ENCODE results near the gene PRCC.

PRCC gene, protein sequence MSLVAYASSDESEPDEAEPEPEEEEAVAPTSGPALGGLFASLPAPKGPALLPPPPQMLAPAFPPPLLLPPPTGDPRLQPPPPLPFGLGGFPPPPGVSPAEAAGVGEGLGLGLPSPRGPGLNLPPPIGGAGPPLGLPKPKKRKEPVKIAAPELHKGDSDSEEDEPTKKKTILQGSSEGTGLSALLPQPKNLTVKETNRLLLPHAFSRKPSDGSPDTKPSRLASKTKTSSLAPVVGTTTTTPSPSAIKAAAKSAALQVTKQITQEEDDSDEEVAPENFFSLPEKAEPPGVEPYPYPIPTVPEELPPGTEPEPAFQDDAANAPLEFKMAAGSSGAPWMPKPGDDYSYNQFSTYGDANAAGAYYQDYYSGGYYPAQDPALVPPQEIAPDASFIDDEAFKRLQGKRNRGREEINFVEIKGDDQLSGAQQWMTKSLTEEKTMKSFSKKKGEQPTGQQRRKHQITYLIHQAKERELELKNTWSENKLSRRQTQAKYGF

DNA sequence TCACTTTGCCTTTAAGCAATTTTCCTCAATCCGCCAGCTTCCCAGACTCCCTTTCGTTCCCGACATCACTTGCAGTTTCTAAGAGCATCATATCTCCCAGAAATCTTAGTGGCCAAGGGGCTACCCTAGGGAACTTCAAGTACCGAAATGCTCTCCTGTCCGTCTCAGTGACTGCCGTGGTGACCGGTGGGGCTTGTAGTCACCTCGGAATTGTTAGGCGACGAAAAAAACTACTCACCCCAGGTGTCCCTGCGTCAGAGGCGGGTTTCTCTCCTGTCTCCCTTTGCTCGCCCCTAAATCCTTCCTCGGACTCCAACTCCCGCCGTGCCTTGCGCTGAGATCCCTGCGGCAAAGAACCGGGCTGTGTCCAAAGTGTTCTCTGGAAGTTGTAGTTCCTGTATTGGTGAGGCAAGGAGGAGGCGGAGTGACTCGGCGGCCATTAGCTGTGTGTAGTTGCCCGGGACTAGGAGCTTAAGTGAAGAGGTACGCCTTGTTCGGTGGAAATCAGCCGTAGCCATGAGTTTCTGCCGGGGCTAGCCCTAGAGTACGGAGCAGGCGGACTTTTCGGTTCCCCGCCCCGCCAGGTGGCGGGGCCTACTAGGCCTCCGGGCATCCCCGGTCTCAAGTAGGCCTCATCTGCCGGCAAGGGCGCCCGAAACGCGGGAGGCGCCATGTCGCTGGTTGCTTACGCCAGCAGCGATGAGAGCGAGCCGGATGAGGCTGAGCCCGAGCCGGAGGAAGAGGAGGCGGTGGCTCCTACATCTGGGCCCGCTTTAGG lies at the start of gene PRCC:
TSS of gene PRCC (plus strand) at position 435 of the 778 bp plus-strand sequence. CDS start at position 672, 237 bp downstream.
- DNase-seq (ENCODE audit: low read depth), result peak; percentile 95

DNA sequence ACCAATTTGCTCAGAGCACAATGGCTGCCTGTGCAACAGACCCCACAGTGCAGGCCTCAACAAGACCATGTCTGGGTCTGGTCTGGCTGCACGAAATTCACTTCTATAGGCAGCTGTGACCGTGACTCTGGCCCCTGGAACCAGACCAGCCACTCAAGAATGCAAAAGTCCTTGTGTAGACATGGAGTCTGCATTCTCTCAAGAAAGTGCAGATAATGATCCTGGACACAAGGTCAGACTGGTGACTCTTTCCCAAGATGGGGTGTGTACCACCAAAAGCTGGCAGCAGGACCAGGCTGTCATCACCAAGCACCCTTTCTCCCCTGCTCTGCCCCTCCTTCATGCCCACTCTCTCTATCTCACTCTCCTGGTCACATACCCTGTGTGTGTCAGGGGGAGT lies 46.2 kb upstream of the PRCC start:
- no peak for DNase-seq (ENCODE audit: low read depth)

DNA sequence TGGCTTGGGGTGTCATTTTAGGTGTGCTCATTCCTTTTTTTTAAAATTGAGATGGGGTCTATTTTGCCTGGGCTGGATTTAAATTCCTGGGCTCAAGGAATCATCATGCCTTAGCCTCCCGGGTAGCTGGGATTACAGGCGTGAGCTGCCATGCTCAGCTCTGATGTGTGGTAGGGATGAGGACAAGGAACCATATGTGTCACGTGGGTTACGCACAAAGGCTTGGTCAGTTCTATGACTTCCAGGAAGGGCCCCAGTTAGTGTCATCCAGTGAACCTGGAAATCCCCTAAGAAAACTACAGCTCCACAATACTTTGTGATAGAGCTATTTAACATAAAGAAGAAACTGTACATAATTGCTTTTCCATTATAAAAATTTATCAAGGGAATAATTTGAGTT lies 45.8 kb upstream of the PRCC start:
- no peak for DNase-seq (ENCODE audit: low read depth)

DNA sequence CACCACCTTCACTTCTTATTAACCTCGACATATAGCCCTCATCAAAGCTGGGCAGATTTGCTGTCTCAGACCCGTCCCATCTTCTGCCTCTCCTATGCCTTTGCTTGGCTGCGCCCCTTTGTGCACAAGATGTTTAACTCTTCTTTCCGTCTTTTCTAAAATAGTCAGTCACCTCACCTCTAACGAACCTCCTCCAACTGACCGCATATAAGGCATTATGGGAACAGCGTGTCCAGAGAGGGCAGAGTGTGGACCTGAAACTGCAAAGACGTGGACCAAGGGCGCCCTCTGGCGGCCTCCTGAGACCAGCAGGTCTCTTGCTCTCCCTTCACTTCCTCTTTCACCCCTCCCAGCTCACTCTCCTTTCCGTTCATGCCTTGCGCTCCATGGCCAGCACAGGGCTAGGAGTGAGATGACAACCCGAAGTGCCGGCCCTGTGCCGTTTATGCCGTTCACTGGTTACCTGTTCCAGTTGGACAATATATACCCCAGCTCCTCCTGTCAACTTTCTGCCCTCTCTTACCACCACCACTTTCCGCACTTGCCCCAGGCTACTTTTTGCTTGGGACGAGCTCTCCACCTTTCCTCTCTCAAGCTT lies 41.6 kb upstream of the PRCC start:
- peak; percentile 72 for DNase-seq (ENCODE audit: low read depth)

DNA sequence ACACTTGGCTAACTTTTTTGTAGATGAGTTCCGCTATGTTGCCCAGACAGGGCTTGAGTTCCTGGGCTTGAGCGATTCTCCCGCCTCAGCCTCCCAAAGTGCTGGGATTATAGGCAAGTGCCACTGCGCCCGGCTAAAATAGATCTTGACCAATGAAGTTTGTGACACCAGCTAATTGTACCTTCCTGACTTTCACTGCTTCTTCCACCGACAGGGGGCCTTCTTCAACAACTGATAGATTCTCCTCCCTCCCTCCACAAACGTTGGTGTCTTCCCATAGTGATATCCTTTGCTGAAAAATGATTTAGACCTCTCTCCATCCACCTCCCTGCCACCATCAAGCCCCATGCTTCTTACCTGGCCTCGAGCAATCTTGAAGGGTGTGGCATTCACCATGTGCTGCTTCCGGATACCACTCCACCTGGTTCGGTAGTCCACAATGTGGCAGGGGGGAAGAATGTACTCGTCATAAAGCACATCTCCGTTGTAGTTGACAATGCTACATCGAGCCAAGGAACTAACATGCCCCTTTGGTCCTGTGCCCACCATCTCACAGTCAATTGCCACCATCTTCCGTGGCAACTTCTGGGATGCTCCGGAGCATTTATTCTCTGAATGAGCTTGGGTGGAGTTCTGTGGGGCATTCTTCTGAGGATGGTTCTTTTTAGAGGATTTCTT lies 40.6 kb upstream of the PRCC start:
- no peak for DNase-seq (ENCODE audit: low read depth)

DNA sequence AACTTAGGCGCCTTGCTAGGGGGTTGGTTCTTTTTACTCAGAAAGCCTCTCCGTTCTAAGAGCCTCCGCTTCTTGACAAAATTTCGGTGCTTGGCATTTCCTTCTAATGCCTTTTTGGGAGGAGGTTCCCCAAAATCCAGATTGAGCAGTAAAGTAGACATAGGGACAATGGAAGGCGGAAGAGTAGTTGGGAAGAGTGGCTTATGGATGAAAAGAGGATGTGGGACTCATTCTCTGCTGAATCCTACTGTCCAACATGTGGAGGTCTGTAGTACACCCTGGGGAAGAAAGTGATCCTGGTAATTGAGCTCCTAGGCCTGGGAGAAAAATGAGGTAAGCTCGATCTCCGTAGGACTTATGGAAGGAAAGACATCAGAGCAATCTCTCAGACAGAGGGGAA lies 39.8 kb upstream of the PRCC start:
- DNase-seq (ENCODE audit: low read depth), result no peak

DNA sequence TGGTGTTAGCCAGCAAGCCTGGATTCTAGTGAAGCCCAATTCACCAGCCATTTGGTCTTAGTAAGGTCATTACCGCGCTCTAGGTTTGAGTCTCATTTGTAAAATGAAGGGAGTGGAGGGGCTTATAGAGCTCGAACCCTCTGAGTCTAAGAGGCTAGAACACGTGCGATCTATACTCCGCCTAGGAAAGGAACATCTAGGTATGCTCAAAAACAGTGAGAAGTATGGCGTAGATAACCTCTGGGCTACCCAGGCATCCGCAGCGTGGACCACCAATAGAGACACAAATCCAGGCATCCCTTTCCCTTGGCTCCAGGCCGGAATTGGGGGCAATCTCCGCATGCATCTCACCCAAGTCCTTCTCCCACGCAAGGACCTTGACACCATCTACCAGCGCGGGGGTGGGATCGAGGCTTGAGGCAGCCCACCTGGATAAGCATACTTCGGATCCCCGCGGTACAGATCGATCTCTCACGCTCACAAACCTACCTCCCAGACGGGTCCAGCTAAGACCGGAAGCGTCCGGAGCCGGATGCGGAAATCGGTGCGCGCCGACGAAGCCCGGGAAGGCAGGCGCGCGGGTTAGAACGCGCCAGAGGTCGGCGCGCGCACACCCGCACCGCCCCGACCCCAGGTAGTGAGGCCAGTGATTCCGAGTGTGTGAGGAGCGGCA lies 39.3 kb upstream of the PRCC start, which contains the start of gene METTL25B:
TSS of gene METTL25B (plus strand) at position 544 of the 673 bp plus-strand sequence. CDS start 636 bp downstream, outside the sequence.
- no peak for DNase-seq (ENCODE audit: low read depth)

DNA sequence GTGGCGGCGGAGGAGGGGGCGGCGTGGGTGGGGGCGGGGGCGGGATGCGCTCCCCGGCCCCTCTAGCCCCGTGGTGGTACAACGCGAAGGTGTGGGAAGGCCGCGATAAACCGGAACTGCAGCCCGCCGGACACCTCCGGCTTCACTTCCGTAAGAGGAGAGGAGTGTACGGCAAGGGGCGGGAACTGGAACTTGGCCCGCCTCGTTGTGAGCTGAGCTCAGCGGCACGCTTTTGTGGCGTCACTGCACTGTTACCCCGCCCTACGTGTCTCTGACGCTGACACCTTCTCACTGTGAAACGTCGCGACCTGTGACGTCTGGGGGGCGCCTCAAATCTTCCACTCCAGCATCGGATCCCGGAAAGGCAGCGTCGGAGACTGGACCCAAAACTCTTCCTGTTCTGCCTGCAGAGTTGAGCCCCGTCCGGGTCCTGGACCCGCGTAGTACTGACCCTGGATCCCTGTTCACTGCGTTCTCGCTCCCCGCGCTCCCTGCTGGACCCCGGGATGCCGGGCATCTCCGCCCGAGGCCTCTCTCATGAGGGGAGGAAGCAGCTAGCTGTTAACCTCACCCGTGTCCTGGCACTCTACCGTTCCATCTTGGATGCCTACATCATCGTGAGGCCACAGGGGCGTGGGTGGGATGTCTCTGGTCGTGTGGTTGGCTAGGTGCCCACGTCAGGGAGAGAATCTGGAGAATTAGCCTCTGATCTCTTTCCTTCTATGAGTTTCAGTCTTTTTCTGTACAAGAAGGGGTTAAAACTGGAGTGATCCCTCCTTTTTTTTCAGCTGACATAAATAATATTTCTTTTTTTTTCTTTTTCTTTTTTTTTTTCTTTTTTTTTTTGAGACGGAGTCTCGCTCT lies 38.5 kb upstream of the PRCC start, which contains the start of gene ISG20L2:
TSS of gene ISG20L2 (minus strand) at position 168 of the 864 bp plus-strand sequence. CDS start 1,114 bp downstream, outside the sequence.
- DNase-seq (ENCODE audit: low read depth), result peak; percentile 91

DNA sequence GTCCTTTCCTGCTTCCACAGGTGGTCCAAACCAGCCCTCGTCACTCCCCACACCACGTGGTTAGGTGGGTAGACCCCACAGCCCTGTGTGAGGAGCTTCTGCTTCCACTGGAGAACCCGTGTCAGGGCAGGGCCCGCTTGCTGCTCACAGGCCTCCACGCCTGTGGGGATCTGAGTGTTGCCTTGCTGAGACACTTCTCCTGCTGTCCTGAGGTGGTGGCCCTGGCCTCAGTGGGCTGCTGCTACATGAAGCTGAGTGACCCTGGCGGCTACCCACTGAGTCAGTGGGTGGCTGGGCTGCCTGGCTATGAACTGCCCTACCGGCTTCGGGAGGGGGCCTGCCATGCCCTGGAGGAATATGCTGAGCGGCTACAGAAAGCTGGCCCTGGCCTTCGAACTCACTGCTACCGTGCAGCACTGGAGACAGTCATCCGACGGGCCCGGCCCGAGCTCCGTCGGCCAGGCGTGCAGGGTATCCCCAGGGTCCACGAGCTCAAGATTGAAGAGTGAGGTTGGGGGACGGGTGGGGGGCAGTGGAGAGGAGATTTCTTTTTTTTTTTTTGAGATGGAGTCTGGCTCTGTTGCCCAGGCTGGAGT lies 33.2 kb upstream of the PRCC start:
- DNase-seq (ENCODE audit: low read depth), result no peak

DNA sequence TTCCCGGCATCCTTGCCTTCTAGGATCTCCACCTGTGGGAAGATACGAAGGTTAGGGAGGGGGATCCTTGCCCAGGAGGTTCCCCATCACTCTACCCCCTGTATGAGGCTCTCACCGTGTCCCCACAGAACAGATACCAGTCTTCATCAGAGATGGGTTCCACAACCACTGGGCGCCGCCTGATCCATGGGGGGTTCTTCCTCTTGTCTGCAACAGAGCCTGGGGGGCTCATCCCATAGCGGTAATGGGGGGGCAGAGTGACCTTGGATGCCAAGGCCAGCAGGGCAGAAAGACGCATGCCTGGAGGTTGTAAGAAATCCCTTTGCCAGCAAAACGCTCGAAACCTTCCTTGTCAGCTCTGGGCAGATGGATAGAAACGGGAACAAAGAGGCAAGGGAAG lies 28.9 kb upstream of the PRCC start:
- no peak for DNase-seq (ENCODE audit: low read depth)

DNA sequence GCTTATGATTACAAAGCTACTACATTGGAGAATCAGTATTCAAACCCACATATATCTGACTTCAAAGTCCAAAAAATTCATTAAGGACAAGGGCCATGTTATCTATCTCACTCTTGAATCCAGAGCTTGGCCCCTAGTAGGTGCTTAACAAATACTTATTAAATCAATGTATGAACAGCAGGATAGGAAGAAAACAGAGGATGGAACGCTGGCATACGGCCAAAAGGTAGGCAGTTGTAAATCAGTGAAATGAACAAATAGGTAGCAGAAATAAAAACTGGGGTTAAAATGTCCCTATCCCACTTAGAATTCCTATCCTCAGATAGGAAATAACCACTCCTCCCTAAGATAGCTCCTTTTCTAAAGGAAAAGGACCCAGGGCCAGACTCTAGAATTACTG lies 28.4 kb upstream of the PRCC start:
- no peak for DNase-seq (ENCODE audit: low read depth)

DNA sequence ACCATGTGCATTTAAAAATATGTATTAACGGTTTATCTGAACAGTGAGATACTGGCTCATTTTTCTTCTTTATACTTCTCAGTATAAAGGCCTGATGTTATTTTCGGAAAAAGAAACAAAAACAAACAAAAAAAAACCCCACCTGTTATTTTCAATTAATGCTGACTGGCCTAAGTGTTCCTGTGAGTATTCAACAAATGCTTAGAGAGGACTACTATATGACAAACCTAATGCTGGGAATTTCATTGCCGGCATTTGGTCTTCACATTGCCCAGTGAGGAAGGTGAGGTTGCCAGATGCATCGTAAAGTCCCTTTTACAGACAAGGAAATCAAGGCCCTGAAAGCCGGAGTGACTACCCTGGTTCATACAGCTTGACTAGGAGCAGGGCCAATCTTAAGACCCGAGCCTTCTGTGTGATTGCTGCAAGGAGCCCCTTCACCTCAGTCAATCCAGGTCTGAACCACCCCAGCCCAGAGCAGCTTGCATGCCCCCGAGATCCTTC lies 27.0 kb upstream of the PRCC start:
- DNase-seq (ENCODE audit: low read depth), result no peak

DNA sequence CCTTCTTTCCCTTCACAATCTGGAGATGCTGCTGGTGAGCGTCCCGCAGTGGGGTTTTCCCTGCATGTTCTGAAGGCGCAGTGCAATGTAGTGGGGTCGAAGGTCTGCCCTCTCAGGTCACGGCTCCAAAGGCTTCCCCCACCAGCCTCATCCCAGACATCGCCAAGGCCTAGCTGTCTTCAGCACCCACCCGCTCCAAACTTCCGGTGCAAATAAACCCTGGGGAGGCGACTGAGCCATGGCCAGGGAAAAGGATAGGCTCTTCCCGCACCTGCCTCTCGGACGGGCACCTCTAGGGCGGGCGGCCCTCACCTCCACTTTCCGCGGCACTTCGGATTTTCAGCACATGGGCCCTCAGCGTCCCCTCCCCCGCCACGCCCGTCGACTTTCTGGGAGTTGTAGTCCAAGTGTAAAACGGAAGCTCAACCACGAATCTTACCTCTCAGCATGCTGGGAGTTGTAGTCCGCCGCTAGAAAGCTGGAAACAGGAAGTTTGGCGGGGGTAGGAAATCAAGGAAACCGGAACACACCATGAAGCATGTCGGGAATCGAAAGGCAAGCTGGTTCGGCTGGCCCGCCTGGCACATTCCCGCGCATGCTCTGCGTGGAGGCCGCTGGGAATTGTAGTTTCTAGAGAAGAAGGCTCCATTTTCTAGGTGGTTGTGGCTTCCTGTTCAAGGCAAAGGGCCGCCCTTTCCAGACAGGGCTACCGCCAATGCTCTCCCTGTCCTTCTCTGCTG lies 26.4 kb upstream of the PRCC start, which contains the start of gene MRPL24:
TSS of gene MRPL24 (minus strand) at position 348 of the 740 bp plus-strand sequence. CDS start 2,384 bp downstream, outside the sequence.
- peak; percentile 92 for DNase-seq (ENCODE audit: low read depth)

DNA sequence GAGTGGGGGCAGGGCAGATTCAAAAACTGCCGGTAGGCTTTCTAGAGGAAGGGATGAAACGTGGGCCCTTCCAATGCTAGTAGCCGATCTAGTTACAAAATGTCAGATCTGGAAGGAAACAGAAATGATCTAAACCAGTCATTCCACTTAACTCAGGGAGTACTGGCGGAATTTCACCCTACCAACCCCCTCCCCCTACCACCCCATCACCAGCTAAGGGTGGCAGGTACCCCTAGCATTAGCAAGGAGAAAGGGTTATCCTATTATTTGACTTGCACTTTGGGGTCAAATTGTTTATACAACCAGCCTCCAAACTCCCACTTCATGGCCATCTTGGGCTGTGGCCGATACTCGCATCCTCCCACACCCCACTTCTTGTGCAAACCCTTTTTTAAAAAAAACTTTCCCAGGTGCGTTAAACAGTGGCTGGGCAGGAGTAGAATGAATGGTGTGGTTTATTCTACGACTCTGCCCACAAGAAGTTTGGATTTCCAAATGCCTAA lies 25.8 kb upstream of the PRCC start:
- no peak for DNase-seq (ENCODE audit: low read depth)

DNA sequence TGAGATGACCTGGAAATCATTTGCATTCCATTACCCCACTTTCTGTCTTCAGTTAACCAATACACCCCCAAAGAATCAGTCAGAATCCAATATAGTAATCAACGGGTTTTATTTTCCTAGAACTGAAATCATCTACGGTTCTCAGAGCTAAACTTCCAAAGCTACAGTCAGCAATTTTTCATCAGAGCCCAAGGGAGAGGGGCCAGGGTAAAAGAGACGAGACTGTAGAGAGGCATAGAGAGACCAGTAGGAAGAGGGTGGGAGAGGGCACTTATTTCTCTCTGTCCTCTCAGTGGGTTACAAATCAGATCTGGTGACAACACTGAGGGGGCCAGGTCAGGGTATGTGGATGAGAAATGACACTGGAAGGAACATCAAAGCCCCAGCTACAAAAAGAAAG lies 25.3 kb upstream of the PRCC start:
- DNase-seq (ENCODE audit: low read depth), result no peak

DNA sequence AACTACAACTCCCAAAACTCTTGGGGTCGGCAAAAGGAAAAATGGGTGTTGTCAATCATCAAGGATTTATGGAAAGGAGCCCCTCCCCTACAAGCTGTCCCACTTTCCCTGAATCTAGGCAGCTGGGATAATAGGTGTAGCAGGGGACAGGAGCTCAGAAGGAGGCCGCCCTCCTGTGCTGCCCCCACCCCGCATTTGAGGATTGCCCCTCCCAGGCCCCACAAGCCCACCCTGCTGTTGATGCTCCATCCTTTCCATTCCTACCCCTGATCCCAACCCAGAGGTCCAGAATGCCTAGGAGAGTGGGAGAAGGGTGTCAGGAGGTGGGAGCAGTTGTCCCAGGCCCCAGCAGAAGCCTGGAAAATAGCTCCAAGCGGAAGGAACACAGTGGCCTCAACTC lies 24.5 kb upstream of the PRCC start:
- no peak for DNase-seq (ENCODE audit: low read depth)

DNA sequence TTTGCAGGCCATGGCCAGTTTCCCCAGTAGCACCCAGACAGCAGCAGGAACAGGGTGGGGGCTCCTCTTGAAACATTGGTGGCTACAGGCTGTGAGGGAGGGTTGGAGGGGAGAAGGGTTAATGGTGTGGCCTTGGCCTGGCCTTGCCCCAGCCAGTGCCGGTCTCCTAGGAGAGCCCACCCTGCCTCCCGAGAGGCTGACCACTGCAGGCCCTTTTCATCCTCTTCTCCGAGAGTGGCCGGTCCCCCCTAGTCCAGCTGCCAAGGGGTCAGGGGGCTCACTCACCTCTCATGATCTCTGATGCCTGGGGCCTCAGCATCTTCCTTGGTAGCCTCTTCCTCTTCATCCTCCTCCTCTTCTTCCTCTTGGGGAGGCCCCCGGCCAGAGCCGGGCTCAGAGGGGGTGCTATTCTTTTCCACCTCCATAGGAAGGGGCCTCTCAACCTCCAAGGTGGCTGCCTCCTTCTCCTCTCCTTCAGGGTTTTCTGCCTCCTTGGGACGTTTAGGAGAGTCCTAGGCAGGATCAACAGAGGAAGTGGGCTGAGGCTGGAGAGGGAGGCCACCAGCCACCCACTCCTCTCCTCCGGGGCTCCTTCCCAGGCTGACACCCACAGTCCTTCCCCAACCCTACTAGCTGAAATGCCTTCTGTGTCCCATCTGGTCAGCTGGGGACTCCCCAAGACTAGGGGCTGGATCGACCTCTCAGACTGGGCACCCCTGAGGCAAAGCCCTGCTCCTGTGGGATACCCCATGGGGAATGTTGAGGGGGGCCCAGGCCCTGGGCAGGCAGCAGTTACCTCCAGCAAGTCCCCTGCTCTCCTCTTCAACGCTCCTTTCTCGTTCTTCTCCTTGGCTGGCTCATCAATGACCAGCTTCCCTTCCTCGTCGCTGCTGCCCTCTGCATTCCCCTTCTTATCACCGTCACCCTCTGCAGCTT lies 23.7 kb upstream of the PRCC start:
- DNase-seq (ENCODE audit: low read depth), result no peak

Measured in stimulated activated CD8-positive, alpha-beta memory T cell treated with anti-CD3 and anti-CD28 coated beads, Interleukin-12 subunit alpha, Interleukin-12 subunit beta, amount 100 ng/mL, for 1 hour (primary cell).